Islet precursor cell (in vitro differentiated cells): ENCODE data around the gene EPN2.

Experiments used
- DNase-seq: peaks from one replicate; pipeline ENCODE4 v3.0.0-alpha.2; 2018

EPN2 gene

GRCh38 chr17:19371259-19372010 lies 134.3 kb downstream of the EPN2 start:
- peak; percentile 50 for DNase-seq

GRCh38 chr17:19372011-19372370 lies 134.8 kb downstream of the EPN2 start:
- DNase-seq, result no peak

GRCh38 chr17:19372439-19372838 lies 135.3 kb downstream of the EPN2 start:
- peak; percentile 50 for DNase-seq

- DNase-seq, result peak; percentile 47
Observed at GRCh38 chr17:19372866-19373504, 135.8 kb downstream of the EPN2 start.

- no peak for DNase-seq
Observed at GRCh38 chr17:19374136-19374535, 137.0 kb downstream of the EPN2 start.

- DNase-seq, result no peak
Observed at GRCh38 chr17:19375732-19376131, 138.6 kb downstream of the EPN2 start.

- DNase-seq, result peak; percentile 51
Observed at GRCh38 chr17:19376811-19377210, 139.6 kb downstream of the EPN2 start.

- peak; percentile 100 for DNase-seq
Observed at GRCh38 chr17:19377602-19378415, 140.6 kb downstream of the EPN2 start.

- DNase-seq, result peak; percentile 75
Observed at GRCh38 chr17:19378416-19379360, 141.5 kb downstream of the EPN2 start, which contains the start of gene MAPK7. TSS of gene MAPK7 (plus strand) at chr17:19378498. CDS start at chr17:19378901, 403 bp downstream.

GRCh38 chr17:19379361-19380065 lies 142.3 kb downstream of the EPN2 start:
- DNase-seq, result peak; percentile 48

- DNase-seq, result no peak
Observed at GRCh38 chr17:19380481-19381301, 143.5 kb downstream of the EPN2 start.

- no peak for DNase-seq
Observed at GRCh38 chr17:19381361-19381740, 144.2 kb downstream of the EPN2 start.

GRCh38 chr17:19381741-19382444 lies 144.7 kb downstream of the EPN2 start:
- DNase-seq, result no peak

GRCh38 chr17:19382531-19383444 lies 145.6 kb downstream of the EPN2 start:
- DNase-seq, result no peak

GRCh38 chr17:19383681-19384470 lies 146.7 kb downstream of the EPN2 start:
- no peak for DNase-seq

- no peak for DNase-seq
Observed at GRCh38 chr17:19384723-19385391, 147.7 kb downstream of the EPN2 start.

- no peak for DNase-seq
Observed at GRCh38 chr17:19385521-19385983, 148.4 kb downstream of the EPN2 start.
